IPS-18c (cell line): ENCODE measurements around the gene NBPF3.
"Not testable (repeated sequence)": the region's sequence is repeated elsewhere in the genome, so short reads cannot be mapped to it uniquely, and the experiment has no call there.

Experiments
- H3K4me3 ChIP-seq: 2 replicates; pipeline ENCODE4 v1.7.0; 2013; ENCODE audit warnings: low read depth, mild to moderate bottlenecking, low read length, moderate library complexity; ENCODE audit not compliant: insufficient read depth
- H3K9me3 ChIP-seq: one replicate; pipeline ENCODE4 v1.6.1; 2013; ENCODE audit warnings: mild to moderate bottlenecking, low read length, moderate library complexity; ENCODE audit not compliant: control insufficient read depth, insufficient read depth

Gene NBPF3, protein sequence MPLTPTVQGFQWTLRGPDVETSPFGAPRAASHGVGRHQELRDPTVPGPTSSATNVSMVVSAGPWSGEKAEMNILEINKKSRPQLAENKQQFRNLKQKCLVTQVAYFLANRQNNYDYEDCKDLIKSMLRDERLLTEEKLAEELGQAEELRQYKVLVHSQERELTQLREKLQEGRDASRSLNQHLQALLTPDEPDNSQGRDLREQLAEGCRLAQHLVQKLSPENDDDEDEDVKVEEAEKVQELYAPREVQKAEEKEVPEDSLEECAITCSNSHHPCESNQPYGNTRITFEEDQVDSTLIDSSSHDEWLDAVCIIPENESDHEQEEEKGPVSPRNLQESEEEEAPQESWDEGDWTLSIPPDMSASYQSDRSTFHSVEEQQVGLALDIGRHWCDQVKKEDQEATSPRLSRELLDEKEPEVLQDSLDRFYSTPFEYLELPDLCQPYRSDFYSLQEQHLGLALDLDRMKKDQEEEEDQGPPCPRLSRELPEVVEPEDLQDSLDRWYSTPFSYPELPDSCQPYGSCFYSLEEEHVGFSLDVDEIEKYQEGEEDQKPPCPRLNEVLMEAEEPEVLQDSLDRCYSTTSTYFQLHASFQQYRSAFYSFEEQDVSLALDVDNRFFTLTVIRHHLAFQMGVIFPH

DNA sequence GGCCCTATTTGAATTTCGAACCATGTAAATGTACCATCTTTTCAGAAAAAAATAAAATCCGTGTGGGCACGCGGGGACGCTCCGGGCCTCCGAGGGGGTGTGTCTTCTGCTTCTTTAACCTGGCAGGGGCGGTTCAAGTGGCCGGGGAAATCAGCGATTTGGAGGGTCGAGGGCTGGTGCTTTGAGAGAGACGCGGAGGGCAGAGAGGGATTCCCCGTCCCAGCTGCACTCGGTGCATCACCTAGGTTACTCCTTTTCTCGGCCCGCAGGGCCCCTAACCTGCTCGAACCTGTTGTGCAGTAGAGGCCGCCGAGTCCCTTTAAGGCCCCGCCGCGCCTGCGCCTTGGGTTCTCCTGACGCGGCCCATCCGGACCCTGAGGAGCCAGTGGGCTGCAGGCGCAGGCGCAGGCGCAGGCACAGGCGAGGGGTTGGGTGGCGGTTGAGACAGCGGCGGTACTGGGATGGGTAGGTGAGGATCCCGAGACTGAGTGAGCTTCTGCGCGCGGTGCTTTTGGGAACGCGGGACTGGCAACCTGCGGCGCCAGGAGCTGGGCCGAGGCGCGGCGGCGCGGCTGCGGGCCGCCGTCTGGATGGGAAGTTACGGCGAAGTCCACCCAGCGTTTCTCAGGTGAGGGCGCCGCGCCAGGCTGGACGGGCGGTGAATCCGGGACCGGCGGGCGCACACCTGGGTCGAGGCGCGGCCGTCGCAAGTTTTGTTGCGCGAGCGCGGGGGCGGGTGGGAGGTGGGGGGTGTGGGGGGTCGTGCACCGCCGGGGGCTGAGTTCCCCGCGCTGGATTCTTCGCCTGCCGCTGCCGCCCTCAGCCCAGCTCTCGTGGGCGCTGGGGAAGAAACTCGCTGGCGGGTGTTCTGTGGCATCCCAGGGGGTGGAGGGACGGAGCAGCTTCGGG lies at the start of gene NBPF3:
Gene NBPF3, plus strand, starts transcription at position 417 of the 909 bp plus-strand sequence. CDS start 4,950 bp downstream, outside the sequence.
- H3K9me3 ChIP-seq: no peaks in the 10 kb centered on the region
- H3K4me3 ChIP-seq: peak within 1 kb of the TSS; percentile 76

DNA sequence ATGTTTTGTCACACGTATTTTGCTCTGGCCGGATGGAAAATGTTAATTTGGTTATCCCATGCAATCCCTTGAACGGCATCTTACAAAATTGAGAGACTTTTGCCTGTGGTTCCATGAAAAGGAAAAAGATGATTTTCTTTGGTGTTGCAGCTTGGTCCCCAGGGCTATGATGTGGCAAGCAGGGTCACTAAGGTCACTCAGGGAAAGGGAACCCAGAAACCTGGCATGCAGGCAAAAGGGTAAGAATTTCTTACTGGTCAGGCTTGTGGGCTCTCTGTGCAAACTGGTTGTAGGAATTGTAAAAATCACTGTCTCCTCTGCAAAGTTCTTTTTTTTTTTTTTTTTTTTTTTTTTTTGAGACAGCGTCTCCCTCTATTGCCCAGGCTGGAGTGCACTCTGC lies 48.4 kb upstream of the NBPF3 start:
- Histone ChIP-seq H3K9me3 (peaks cover 2% of the 10 kb centered on the region), H3K4me3 (no peak overlapping the region)

DNA sequence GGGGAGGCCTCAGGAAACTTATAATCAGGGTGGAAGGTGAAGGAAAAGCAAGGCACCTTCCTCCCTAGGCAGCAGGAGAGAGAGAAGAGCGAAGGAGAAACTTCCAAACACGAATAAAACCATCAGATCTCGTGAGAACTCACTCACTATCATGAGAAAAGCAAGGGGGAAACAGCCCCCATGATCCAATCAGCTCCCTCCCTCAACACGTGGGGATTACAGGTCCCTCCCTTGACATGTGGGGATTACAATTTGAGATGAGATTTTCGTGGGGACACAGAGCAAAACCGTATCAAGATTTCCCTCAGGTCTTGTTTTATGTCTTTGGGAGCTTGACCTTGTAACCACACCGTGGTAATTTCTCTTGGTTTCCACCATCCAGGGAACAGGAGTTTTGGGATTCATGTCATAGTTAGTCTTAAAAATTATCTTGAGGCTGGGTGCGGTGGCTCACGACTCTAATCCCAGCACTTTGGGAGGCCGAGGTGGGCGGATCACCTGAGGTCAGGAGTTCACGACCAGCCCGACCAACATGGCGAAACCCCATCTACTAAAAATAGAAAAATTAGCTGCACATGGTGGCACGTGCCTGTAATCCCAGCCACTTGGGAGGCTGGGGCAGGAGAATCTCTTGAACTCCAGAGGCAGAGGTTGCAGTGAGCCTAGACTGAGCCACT lies 47.2 kb upstream of the NBPF3 start:
- Histone ChIP-seq H3K9me3 (peaks cover 2% of the 10 kb centered on the region), H3K4me3 (no peak overlapping the region)

DNA sequence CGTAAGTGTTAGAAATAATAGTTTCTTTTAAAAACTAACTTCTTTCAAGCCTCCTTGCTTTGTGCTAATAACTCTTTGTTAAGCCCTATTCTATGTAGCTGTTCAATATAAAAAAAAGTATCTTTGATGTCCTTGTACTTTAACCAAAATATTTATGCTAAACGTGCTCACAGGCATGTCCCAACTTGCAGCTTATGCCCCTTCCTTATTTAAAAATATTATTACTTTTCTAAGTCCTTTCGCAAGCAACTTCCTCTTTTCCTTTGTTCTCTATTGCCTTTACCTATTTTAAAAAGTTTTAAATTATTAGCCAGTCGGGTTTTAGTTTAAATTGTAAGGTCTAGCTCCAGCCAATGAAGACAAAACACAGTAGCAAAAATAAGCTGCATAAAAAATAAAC lies 43.4 kb upstream of the NBPF3 start:
- Histone ChIP-seq H3K9me3 (peaks cover 2% of the 10 kb centered on the region), H3K4me3 (no peak overlapping the region)

DNA sequence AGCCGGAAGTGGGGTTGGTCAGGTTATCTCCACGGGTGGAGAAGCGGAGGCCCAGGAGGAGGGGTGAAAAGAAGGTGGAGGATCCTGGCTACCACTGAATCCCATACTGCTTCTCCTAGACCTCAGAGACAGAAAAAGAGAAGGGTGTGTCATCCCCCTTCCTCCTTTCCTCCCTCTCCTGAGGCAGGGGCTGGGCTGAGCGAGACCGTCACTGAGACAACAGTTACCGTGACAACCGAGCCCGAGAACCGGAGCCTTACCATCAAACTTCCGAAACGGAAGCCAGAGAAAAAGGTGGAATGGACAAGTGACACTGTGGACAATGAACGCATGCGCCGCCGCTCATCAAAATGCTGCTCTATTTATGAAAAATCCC lies 42.1 kb upstream of the NBPF3 start:
- H3K4me3 ChIP-seq: no peak overlapping the region
- peaks cover 2% of the 10 kb centered on the region for H3K9me3 ChIP-seq

DNA sequence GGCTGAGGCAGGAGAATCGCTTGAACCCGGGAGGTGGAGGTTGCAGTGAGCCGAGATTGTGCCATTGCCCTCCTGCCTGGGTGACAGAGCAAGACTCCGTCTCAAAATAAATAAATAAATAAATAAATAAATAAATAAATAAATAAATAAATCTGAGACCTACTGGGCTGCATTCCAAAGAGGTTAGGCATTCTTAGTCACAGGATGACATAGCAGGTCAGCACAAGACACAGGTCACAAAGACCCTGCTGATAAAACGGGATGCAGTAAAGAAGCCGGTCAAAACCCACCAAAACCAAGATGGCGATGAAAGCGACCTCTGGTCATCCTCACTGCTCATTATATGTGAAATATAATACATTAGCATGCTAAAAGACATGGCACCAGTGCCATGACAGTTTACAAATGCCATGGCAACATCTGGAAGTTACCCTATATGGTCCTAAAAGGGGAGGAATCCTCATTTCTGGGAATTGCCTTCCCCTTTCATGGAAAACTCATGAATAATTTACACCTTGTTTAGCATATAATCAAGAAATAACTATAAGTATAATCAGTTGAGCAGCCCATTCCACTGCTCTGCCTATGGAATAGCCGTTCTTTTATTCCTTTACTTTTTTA lies 38.1 kb upstream of the NBPF3 start:
- H3K9me3 ChIP-seq, H3K4me3 ChIP-seq: not testable (repeated sequence)

DNA sequence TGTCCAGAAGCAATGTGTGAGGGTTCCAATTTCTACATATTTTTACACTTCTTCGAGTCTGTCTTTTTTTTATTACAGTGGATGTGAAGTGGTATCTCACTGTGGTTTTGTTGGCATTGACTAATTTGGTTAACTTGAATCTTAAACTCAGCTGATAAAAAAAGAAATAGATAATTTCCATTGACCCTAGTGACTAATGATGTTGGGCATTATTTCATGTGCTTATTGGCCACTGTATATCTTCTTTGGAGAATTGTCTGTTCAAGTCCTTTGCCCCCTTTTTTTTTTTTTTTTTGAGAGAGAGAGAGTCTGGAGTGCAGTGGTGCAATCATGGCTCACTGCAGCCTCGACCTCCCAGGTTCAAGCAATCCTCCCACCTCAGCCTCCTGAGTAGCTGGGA lies 33.3 kb upstream of the NBPF3 start:
- no peaks in the 10 kb centered on the region for H3K9me3 ChIP-seq
- no peak overlapping the region for H3K4me3 ChIP-seq

DNA sequence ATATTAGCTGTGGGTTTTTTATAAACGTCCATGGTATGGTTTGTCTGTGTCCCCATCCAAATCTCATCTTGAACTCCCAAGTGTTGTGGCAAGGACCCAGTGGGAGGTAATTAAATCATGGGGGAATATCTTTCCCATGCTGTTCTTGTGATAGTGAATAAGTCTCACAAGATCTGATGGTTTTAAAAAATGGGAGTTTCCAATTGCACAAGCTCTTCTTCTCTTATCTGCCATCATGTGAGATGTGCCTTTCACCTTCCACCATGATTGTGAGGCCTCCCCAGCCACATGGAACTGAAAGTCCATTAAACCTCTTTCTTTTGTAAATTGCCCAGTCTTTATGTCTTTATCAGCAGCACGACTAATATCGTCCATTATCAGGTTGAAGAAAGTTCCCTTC lies 30.0 kb upstream of the NBPF3 start:
- not testable (repeated sequence) for H3K4me3 ChIP-seq, H3K9me3 ChIP-seq

DNA sequence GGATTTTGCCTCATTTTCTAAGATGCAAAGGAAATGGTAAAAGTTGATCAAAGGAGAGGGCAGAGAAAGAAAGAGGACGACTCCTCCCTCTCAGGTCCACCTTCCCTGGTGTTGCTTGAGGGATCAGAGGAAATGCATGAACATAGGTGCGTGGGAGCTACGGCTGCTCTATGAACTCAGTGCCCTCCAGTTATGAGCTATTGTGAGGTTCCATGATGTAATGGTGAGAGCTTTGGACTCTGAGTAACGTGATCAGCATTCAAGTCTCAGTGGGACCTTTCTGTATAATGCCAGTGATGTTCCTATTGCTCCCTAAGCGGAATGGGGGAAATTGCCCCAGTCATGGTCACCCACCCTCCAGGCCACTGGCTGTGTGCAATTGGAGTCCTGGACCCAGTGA lies 25.9 kb upstream of the NBPF3 start:
- Histone ChIP-seq H3K4me3 (no peak overlapping the region), H3K9me3 (no peaks in the 10 kb centered on the region)

DNA sequence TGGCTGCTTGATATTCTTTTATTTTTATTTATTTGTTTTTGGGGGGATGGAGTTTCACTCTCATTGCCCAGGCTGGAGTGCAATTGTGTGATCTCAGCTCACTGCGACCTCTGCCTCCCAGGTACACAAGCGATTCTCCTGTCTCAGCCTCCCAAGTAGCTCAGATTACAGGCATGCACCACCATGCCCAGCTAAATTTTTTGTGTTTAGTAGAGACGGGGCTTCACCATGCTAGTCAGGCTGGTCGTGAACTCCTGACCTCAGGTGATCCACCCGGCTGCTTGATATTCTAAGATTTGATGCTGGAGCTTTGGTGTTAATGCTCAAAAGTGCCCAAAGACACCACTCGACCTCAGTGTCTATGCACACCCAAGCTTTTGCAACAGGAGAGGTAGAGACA lies 19.6 kb upstream of the NBPF3 start:
- H3K4me3 ChIP-seq, H3K9me3 ChIP-seq: not testable (repeated sequence)

DNA sequence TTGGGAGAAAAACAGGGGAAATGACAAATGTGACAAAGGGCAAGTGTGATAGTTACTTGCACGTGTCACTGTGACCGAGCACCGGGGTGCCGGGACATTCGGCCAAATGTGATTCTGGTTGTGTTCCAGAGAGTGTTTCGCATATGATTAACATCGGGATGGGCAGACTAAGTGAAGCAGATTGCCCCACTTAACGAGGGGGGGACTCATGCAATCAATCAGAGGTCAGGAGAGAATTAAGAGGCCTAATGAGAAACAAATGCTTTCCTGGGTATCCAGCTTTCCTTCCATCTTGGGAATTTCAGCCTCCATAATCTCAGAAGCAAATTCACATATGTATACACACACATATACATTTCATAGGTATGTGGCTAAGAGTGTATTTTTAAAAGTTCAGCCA lies 18.6 kb upstream of the NBPF3 start:
- not testable (repeated sequence) for H3K4me3 ChIP-seq, H3K9me3 ChIP-seq

DNA sequence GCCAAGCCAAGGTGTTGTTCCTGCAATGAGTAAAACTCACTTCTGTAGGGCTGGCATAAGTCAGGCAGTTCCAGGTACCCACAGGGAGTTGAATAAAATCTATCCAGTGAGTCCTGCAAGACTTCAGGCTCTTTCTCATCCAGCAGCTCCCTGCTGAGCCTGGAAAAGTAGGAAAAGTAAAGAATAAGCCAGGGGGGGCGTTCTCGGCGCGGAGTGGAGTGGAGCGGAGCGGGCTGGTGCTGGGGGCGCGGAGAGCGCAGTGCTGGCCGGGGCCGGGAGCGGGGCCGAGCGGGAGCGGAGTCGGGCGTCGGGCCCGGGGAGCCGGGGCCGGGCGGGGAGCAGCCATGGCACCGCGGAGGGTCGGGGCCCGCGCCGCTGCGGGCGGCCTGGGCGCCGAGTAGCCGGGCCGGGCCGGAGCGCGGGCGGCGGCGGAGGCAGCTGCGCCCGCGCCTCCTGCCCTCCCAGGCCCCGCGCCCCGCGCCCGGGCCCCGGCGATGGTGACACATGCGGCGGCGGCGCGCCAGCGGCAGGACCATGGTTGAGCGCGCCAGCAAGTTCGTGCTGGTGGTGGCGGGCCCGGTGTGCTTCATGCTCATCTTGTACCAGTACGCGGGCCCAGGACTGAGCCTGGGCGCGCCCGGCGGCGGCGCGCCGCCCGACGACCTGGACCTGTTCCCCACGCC lies 12.0 kb upstream of the NBPF3 start:
- not testable (repeated sequence) for H3K9me3 ChIP-seq, H3K4me3 ChIP-seq

DNA sequence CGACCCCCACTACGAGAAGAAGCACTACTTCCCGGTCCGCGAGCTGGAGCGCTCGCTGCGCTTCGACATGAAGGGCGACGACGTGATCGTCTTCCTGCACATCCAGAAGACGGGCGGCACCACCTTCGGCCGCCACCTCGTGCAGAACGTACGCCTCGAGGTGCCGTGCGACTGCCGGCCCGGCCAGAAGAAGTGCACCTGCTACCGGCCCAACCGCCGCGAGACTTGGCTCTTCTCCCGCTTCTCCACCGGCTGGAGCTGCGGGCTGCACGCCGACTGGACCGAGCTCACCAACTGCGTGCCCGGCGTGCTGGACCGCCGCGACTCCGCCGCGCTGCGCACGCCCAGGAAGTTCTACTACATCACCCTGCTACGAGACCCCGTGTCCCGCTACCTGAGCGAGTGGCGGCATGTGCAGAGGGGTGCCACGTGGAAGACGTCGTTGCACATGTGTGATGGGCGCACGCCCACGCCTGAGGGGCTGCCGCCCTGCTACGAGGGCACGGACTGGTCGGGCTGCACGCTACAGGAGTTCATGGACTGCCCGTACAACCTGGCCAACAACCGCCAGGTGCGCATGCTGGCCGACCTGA lies 11.4 kb upstream of the NBPF3 start:
- H3K9me3 ChIP-seq, H3K4me3 ChIP-seq: not testable (repeated sequence)

DNA sequence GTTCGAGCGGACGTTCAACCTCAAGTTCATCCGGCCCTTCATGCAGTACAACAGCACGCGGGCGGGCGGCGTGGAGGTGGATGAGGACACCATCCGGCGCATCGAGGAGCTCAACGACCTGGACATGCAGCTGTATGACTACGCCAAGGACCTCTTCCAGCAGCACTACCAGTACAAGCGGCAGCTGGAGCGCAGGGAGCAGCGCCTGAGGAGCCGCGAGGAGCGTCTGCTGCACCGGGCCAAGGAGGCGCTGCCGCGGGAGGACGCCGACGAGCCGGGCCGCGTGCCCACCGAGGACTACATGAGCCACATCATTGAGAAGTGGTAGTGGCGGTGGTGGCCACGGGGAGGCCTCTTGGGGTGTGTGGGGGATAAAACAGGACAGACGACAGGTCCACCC lies 10.7 kb upstream of the NBPF3 start:
- H3K4me3 ChIP-seq, H3K9me3 ChIP-seq: not testable (repeated sequence)

DNA sequence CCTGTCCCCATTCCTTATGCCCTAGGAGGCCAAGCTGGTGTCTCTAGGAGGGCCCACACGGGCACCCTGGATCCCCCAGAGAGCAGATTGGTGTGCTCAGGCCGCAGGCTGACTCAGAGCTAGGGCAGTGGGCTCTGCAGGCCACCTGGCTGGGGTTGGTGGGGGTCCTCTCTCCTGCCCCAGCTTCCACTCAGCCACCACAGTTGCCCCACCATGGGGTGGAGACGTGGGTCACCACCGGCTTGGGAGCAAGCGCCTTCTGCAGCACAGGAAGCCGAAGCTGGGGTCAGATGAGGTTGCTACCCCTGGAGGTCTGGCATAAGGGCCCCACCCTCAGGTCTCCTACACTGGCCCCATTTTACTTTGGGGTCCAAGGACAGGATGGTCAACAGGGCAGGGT lies 9.1 kb upstream of the NBPF3 start:
- H3K4me3 ChIP-seq, H3K9me3 ChIP-seq: not testable (repeated sequence)

DNA sequence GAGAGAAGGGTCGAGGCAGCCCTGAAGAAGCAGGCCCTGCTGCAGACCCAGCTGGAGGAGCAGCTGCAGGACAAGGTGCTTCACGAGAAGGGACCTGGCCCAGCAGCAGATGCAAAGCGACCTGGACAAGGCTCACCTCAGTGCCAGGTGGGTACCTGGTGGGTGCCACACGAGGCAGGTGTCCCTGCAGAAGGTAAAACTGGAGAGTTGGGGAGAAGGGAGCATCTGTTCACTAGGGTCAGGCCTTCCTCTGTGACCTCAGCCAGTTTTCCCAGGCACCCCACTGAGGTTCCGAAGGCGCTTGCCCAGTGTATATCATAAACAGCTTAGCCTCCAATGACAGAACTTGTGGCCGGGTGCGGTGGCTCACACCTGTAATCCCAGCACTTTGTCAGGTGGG lies 5.5 kb upstream of the NBPF3 start:
- Histone ChIP-seq H3K4me3 (no peak overlapping the region), H3K9me3 (no peaks in the 10 kb centered on the region)
